HPDE6-E6E7 (cell line): Measurements from ENCODE around the gene RASSF4.

Experiments used
- DNase-seq: peaks from one replicate; pipeline ENCODE4 v3.0.0; 2011; ENCODE audit warnings: missing footprints; ENCODE audit errors: extremely low spot score

RASSF4 gene

GRCh38 chr10:44976352-44977198 is 17.0 kb downstream of the RASSF4 start:
- DNase-seq: no peak

GRCh38 chr10:44977287-44978212 is 17.9 kb downstream of the RASSF4 start:
- DNase-seq: no peak

- no peak for DNase-seq
Measured at GRCh38 chr10:44978213-44978569, 18.6 kb downstream of the RASSF4 start.

GRCh38 chr10:44978570-44979280 is 19.1 kb downstream of the RASSF4 start, which contains the start of gene DEPP1:
TSS of gene DEPP1 (minus strand) at chr10:44978809. CDS start at chr10:44978030, 779 bp downstream.
- peak; percentile 82 for DNase-seq

GRCh38 chr10:44979281-44980191 is 19.9 kb downstream of the RASSF4 start:
- no peak for DNase-seq

- no peak for DNase-seq
Measured at GRCh38 chr10:44980309-44981171, 20.9 kb downstream of the RASSF4 start.

GRCh38 chr10:44981172-44982113 is 21.8 kb downstream of the RASSF4 start:
- peak; percentile 69 for DNase-seq

- no peak for DNase-seq
Measured at GRCh38 chr10:44982114-44982460, 22.5 kb downstream of the RASSF4 start.

GRCh38 chr10:44982496-44982895 is 22.9 kb downstream of the RASSF4 start:
- no peak for DNase-seq

GRCh38 chr10:44983066-44983894 is 23.7 kb downstream of the RASSF4 start:
- DNase-seq: no peak

- no peak for DNase-seq
Measured at GRCh38 chr10:44983895-44984278, 24.3 kb downstream of the RASSF4 start.

- no peak for DNase-seq
Measured at GRCh38 chr10:44984671-44985101, 25.1 kb downstream of the RASSF4 start.

GRCh38 chr10:44985175-44985681 is 25.6 kb downstream of the RASSF4 start:
- DNase-seq: no peak

- no peak for DNase-seq
Measured at GRCh38 chr10:44986179-44986578, 26.6 kb downstream of the RASSF4 start.

GRCh38 chr10:44986670-44987069 is 27.1 kb downstream of the RASSF4 start:
- no peak for DNase-seq

GRCh38 chr10:44988957-44989585 is 29.5 kb downstream of the RASSF4 start:
- no peak for DNase-seq

GRCh38 chr10:44989597-44990301 is 30.1 kb downstream of the RASSF4 start:
- DNase-seq: no peak
